GM19035 (cell line): ENCODE results near the gene TTC28.

Experiments
- ATAC-seq: cut with Tn5 transposase; IDR thresholded peaks from one replicate; pipeline ENCODE4 v1.9.1; 2021; ENCODE audit not compliant: unreplicated experiment

The TTC28 gene

GRCh38 chr22:28017558-28017820 is 662.2 kb downstream of the TTC28 start:
- no peak for ATAC-seq

GRCh38 chr22:28016781-28017557 is 662.7 kb downstream of the TTC28 start:
- ATAC-seq = no peak

GRCh38 chr22:28015676-28016601 is 663.7 kb downstream of the TTC28 start:
- no peak for ATAC-seq

GRCh38 chr22:28015046-28015425 is 664.6 kb downstream of the TTC28 start:
- ATAC-seq = no peak

- ATAC-seq = no peak
These were observed 665.2 kb downstream of the TTC28 start for GRCh38 chr22:28014211-28015045.

GRCh38 chr22:28013611-28014010 is 666.0 kb downstream of the TTC28 start:
- no peak for ATAC-seq

GRCh38 chr22:28012832-28013460 is 666.7 kb downstream of the TTC28 start:
- no peak for ATAC-seq

- no peak for ATAC-seq
These were observed 670.3 kb downstream of the TTC28 start for GRCh38 chr22:28009272-28009827.

GRCh38 chr22:28008649-28009048 is 671.0 kb downstream of the TTC28 start:
- ATAC-seq = no peak

- ATAC-seq = no peak
These were observed 671.6 kb downstream of the TTC28 start for GRCh38 chr22:28008056-28008455.

- ATAC-seq = no peak
These were observed 673.4 kb downstream of the TTC28 start for GRCh38 chr22:28006271-28006670.

GRCh38 chr22:28005513-28005912 is 674.1 kb downstream of the TTC28 start:
- ATAC-seq = no peak

GRCh38 chr22:28004021-28004420 is 675.6 kb downstream of the TTC28 start:
- no peak for ATAC-seq

GRCh38 chr22:28002863-28003565 is 676.6 kb downstream of the TTC28 start:
- ATAC-seq = no peak

GRCh38 chr22:28002181-28002700 is 677.4 kb downstream of the TTC28 start:
- no peak for ATAC-seq

- no peak for ATAC-seq
These were observed 678.3 kb downstream of the TTC28 start for GRCh38 chr22:28001171-28001835.

GRCh38 chr22:28000361-28000760 is 679.3 kb downstream of the TTC28 start:
- no peak for ATAC-seq

GRCh38 chr22:27999876-28000275 is 679.8 kb downstream of the TTC28 start:
- no peak for ATAC-seq
